Epithelial cell of esophagus (primary cell): ENCODE measurements around the gene SFXN1.
A peak's percentile ranks its signal among the peaks of the same experiment; 100 is the strongest.

ENCODE experiments used
- DNase-seq: peaks from one replicate; pipeline ENCODE4 v3.0.0; 2010; ENCODE audit warnings: low read depth
- H3K4me3 ChIP-seq: 2 replicates; pipeline ENCODE4 v1.5.1; 2011; ENCODE audit warnings: mild to moderate bottlenecking, low read length, control low read depth
- TF ChIP-seq, protein P1 (sequence below): IDR thresholded peaks from 2 replicates; pipeline ENCODE4 v1.5.1; 2011; ENCODE audit warnings: low read depth, mild to moderate bottlenecking, low read length, control low read depth, inconsistent platforms; ENCODE audit not compliant: insufficient read depth; ENCODE audit errors: missing control alignments

SFXN1 gene

DNA sequence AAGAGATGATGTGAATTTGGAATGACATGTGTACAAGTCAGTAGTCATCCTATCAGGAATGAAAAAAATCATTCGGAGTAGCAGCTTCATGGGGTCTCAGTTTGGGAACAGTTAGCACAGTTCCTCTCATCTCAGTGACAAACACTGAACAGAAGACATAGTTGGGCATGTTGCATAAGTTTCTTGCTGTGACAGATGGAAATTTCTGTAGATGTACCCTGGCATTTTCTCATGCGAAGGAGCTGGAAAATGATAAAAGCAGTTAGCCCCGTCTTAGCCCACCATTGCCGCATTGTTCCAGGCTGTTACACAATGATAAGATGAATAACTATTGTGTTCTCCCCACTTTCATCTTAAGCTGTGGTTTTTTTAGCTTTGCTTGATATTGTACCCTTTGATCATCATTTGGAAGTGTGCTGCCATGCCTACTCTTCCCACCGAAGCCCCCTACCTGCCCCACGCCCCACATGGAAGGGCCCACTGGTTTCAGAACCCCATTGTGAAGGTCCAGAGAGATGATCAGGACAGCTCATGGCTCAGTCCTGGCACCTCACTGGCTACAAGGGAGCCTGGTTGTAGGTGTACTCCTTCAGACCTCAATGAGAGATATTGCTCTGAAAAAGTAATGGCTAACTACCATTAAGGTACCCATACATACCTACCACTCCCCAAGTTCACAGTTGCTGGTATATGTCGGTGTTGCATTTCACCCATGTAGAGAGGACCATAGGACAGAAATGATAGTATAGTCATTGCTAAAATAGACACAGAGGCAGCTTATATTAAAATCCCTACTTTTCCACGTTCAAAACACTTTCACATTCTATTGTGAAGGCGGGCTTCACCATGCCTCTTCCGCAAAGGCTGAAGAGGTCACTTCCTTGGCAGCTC is 38.8 kb downstream of the SFXN1 start:
- no peak for DNase-seq
- no peak overlapping the region for H3K4me3 ChIP-seq
- TF ChIP-seq, protein P1, sequence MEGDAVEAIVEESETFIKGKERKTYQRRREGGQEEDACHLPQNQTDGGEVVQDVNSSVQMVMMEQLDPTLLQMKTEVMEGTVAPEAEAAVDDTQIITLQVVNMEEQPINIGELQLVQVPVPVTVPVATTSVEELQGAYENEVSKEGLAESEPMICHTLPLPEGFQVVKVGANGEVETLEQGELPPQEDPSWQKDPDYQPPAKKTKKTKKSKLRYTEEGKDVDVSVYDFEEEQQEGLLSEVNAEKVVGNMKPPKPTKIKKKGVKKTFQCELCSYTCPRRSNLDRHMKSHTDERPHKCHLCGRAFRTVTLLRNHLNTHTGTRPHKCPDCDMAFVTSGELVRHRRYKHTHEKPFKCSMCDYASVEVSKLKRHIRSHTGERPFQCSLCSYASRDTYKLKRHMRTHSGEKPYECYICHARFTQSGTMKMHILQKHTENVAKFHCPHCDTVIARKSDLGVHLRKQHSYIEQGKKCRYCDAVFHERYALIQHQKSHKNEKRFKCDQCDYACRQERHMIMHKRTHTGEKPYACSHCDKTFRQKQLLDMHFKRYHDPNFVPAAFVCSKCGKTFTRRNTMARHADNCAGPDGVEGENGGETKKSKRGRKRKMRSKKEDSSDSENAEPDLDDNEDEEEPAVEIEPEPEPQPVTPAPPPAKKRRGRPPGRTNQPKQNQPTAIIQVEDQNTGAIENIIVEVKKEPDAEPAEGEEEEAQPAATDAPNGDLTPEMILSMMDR = no peak

- TF ChIP-seq, protein P1 = no peak
- H3K4me3 ChIP-seq = no peak overlapping the region
- peak; percentile 36 for DNase-seq
Observed at GRCh38 chr5:175517824-175518450, 39.6 kb downstream of the SFXN1 start.

DNA sequence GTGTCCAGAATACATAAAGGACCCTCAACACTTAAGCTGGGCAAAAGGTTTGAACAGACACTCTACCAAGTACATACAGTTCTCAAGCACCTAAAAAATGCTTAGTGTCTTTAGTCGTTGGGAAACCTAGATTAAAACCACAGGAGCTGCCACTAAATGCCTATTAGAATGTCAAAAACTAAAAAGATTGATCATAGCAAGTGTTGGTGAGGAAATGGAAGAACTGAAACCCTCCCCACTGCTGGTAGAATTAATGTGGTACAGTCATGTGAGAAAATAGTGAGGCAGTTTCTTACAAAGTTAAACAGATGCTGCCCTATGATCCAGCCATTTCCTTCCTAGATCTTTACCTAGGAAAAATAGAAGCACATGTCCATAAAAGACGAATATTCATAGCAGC is 40.6 kb downstream of the SFXN1 start:
- TF ChIP-seq, protein P1 = no peak
- H3K4me3 ChIP-seq = no peak overlapping the region
- no peak for DNase-seq

- no peak for DNase-seq
- TF ChIP-seq, protein P1 = no peak
- no peak overlapping the region for H3K4me3 ChIP-seq
Observed at GRCh38 chr5:175520321-175520720, 42.0 kb downstream of the SFXN1 start.

- no peak for DNase-seq
- H3K4me3 ChIP-seq = no peak overlapping the region
- TF ChIP-seq, protein P1 = no peak
Observed at GRCh38 chr5:175520873-175521272, 42.5 kb downstream of the SFXN1 start.

- no peak for DNase-seq
- TF ChIP-seq, protein P1 = no peak
- H3K4me3 ChIP-seq = no peak overlapping the region
Observed at GRCh38 chr5:175521313-175521833, 43.0 kb downstream of the SFXN1 start.
